Body of pancreas (tissue), 4 donors: ENCODE data around the gene ILDR2. TPM values are rescaled to one million over a fixed set of nuclear protein-coding genes. Genes with fewer than 3 reads are reported as not detected.
A peak's percentile ranks its signal among the peaks of the same experiment; 100 is the strongest.

Experiments
- ATAC-seq: fragments of 150-250 bp; one replicate; pipeline ENCODE4 v1.9.1; 2016
- DNase-seq, 4 donors: peaks; one replicate each; pipeline ENCODE4 v3.0.0-alpha.2; 2019
- H3K27ac ChIP-seq, 4 donors: fragments of 200-600 bp; sonication (generic); 1 replicate in 3 of 4; 2 replicates in 1 of 4; pipeline versions ENCODE4 v1.5.1 to v1.6.1; 2016 to 2019; ENCODE audit warnings: mild to moderate bottlenecking in 1 of 4, mixed read lengths in 1 of 4, moderate library complexity in 1 of 4
- H3K27me3 ChIP-seq, 2 donors: fragments of 200-600 bp; sonication (generic); one replicate each; pipeline ENCODE4 v1.6.0; 2016; ENCODE audit warnings: mild to moderate bottlenecking in 1 of 2
- H3K36me3 ChIP-seq, 2 donors: fragments of 200-600 bp; sonication (generic); replicated peaks in 1 of 2; 2 replicates each; pipeline ENCODE4 v1.5.1; 2016; ENCODE audit warnings: low read depth in 2 of 2; ENCODE audit not compliant: insufficient read depth in 1 of 2
- H3K4me1 ChIP-seq: fragments of 200-600 bp; sonication (generic); one replicate; pipeline ENCODE4 v1.6.0; 2016
- H3K4me3 ChIP-seq, 2 donors: fragments of 200-600 bp; sonication (generic); 1 replicate in 1 of 2; 2 replicates in 1 of 2; pipeline ENCODE4 v1.5.1; 2016 to 2019
- H3K9me3 ChIP-seq, 3 donors: fragments of 200-600 bp; sonication (generic); 1 replicate in 2 of 3; 2 replicates in 1 of 3; pipeline ENCODE4 v1.5.1; 2016
- CTCF ChIP-seq, 7 experiments: fragments of 450-650 bp in 4 of 7; fragments of 200-600 bp in 3 of 7; sonication (generic) in 3 of 7; IDR thresholded peaks; one replicate each; pipeline ENCODE4 v1.5.1; 2016 to 2019; ENCODE audit warnings: antibody characterized with exemption in 7 of 7
- POLR2A ChIP-seq, 3 donors: fragments of 450-650 bp; IDR thresholded peaks; one replicate each; pipeline ENCODE4 v1.6.1; 2016; ENCODE audit warnings: antibody characterized with exemption in 3 of 3, mild to moderate bottlenecking in 2 of 3
- WGBS, 2 donors: methylation state at CpG; one replicate each; pipeline ENCODE4 v1.1.5; 2017; 5-methylcytosine and 5-hydroxymethylcytosine counted together
- intact Hi-C: fragments of 100-400 bp; cut with DNase I; formaldehyde crosslinking; loops from one replicate; pipeline ENCODE4 v1.15.1; 2023
- total RNA-seq, 2 donors: library from RNA; depleted of rRNA; stranded (reverse); fragments of >200 nt; gene quantifications; one replicate each; pipeline ENCODE4 v1.1.0, GENCODE V29; 2016

Gene ILDR2
- total RNA-seq, 2 donors from 2014 or later, result 0.52 to 0.66 TPM

- Histone ChIP-seq H3K9me3 (no peaks in the 10 kb centered on the region), H3K27me3 (peaks cover 0 to 5% of the 10 kb centered on the region in 2 donors), H3K4me3 (no peak overlapping the region), H3K27ac (no peak overlapping the region), H3K4me1 (peaks cover 6% of the 10 kb centered on the region), H3K36me3 (no peaks in the 10 kb centered on the region)
- 69 to 72% methylated on average over 2 of the region's 2 CpGs for WGBS, 2 donors
- DNase-seq (no peak), ATAC-seq (no peak)
- intact Hi-C loops, result no loop called here
- no peak for TF ChIP-seq CTCF (IDR thresholded peaks at IDR 0.05)
- no peak for TF ChIP-seq POLR2A (IDR thresholded peaks at IDR 0.05)
Measured at GRCh38 chr1:166948856-166949350, 26.4 kb downstream of the ILDR2 start.

- Histone ChIP-seq H3K4me1 (peaks cover 6% of the 10 kb centered on the region), H3K9me3 (no peaks in the 10 kb centered on the region), H3K27me3 (peaks cover 0 to 5% of the 10 kb centered on the region in 2 donors), H3K4me3 (no peak overlapping the region), H3K27ac (no peak overlapping the region), H3K36me3 (no peaks in the 10 kb centered on the region)
- TF ChIP-seq CTCF (IDR thresholded peaks at IDR 0.05) (no peak), POLR2A (IDR thresholded peaks at IDR 0.05) (no peak)
- intact Hi-C loops, result no loop called here
- peak; percentile 18 to 46 (median 37) for DNase-seq
- ATAC-seq, result peak; percentile 67
- WGBS, 2 donors, result 7 to 20% methylated on average over 20 to 26 of the region's 44 CpGs
Measured at GRCh38 chr1:166947398-166948043, 27.8 kb downstream of the ILDR2 start.

- H3K9me3 ChIP-seq, result no peaks in the 10 kb centered on the region
- no peak overlapping the region for H3K4me3 ChIP-seq
- intact Hi-C loops, result no loop called here
- DNase-seq, result no peak
- no peaks in the 10 kb centered on the region for H3K36me3 ChIP-seq
- 50 to 74% methylated on average over 5 of the region's 5 CpGs for WGBS, 2 donors
- H3K4me1 ChIP-seq, result peaks cover 6% of the 10 kb centered on the region
- no peak for ATAC-seq
- peaks cover 0 to 5% of the 10 kb centered on the region in 2 donors for H3K27me3 ChIP-seq
- H3K27ac ChIP-seq, result no peak overlapping the region
- TF ChIP-seq CTCF (IDR thresholded peaks at IDR 0.05), result no peak
- TF ChIP-seq POLR2A (IDR thresholded peaks at IDR 0.05), result no peak
Measured at GRCh38 chr1:166944186-166944967, 31.0 kb downstream of the ILDR2 start.

GRCh38 chr1:166939741-166940375 is 35.5 kb downstream of the ILDR2 start:
- H3K27ac ChIP-seq, result no peak overlapping the region

More at GRCh38 chr1:166939741-166940375, 35.5 kb downstream of the ILDR2 start:
- ATAC-seq, result no peak
- intact Hi-C loops, result no loop called here
- no peak for DNase-seq
- H3K4me1 ChIP-seq, result no peaks in the 10 kb centered on the region
- no peak overlapping the region for H3K4me3 ChIP-seq
- no peaks in the 10 kb centered on the region for H3K36me3 ChIP-seq
- TF ChIP-seq POLR2A (IDR thresholded peaks at IDR 0.05) (no peak), CTCF (IDR thresholded peaks at IDR 0.05) (no peak)
- no peaks in the 10 kb centered on the region for H3K27me3 ChIP-seq
- 84 to 85% methylated on average over 5 of the region's 5 CpGs for WGBS, 2 donors
- no peaks in the 10 kb centered on the region for H3K9me3 ChIP-seq
